GM20431 (cell line): Measurements from ENCODE around the gene PDZD2.
"Not testable (repeated sequence)": the region's sequence is repeated elsewhere in the genome, so short reads cannot be mapped to it uniquely, and the experiment has no call there.

ENCODE experiments used
- in situ Hi-C: fragments of 300-500 bp; cut with MseI, MboI; formaldehyde crosslinking; loops from one replicate; pipeline ENCODE4 v1.15.0; 2020; ENCODE audit warnings: low sequenced_read_pairs; ENCODE audit not compliant: unreplicated experiment

PDZD2 gene

GRCh38 chr5:31761877-31762276 lies 122.9 kb downstream of the PDZD2 start:
- in situ Hi-C loops: no loop called here

- in situ Hi-C loops: no loop called here
These were observed 124.5 kb downstream of the PDZD2 start for GRCh38 chr5:31763424-31763823.

GRCh38 chr5:31764687-31765086 lies 125.8 kb downstream of the PDZD2 start:
- in situ Hi-C loops: not testable (repeated sequence)

GRCh38 chr5:31767335-31768031 lies 128.6 kb downstream of the PDZD2 start:
- in situ Hi-C loops: no loop called here

GRCh38 chr5:31768046-31768445 lies 129.1 kb downstream of the PDZD2 start:
- in situ Hi-C loops: no loop called here

- in situ Hi-C loops: no loop called here
These were observed 129.9 kb downstream of the PDZD2 start for GRCh38 chr5:31768784-31769183.

GRCh38 chr5:31769530-31769929 lies 130.6 kb downstream of the PDZD2 start:
- in situ Hi-C loops: no loop called here

- in situ Hi-C loops: no loop called here
These were observed 131.3 kb downstream of the PDZD2 start for GRCh38 chr5:31770132-31770720.

- in situ Hi-C loops: no loop called here
These were observed 132.1 kb downstream of the PDZD2 start for GRCh38 chr5:31770998-31771397.

- in situ Hi-C loops: no loop called here
These were observed 132.6 kb downstream of the PDZD2 start for GRCh38 chr5:31771500-31771899.

- in situ Hi-C loops: not testable (repeated sequence)
These were observed 137.4 kb downstream of the PDZD2 start for GRCh38 chr5:31776294-31776693.

- in situ Hi-C loops: no loop called here
These were observed 138.2 kb downstream of the PDZD2 start for GRCh38 chr5:31776976-31777651.

GRCh38 chr5:31781772-31782171 lies 142.8 kb downstream of the PDZD2 start:
- in situ Hi-C loops: no loop called here

- in situ Hi-C loops: no loop called here
These were observed 144.2 kb downstream of the PDZD2 start for GRCh38 chr5:31783086-31783645.

- in situ Hi-C loops: no loop called here
These were observed 144.8 kb downstream of the PDZD2 start for GRCh38 chr5:31783731-31784130.

GRCh38 chr5:31786090-31786631 lies 147.2 kb downstream of the PDZD2 start:
- in situ Hi-C loops: no loop called here

GRCh38 chr5:31794009-31794408 lies 155.1 kb downstream of the PDZD2 start:
- in situ Hi-C loops: no loop called here

GRCh38 chr5:31798168-31798567 lies 159.2 kb downstream of the PDZD2 start:
- in situ Hi-C loops: no loop called here

GRCh38 chr5:31800351-31800750 lies 161.4 kb downstream of the PDZD2 start:
- in situ Hi-C loops: loop anchor here (25.0 kb wide), 1 partner anchor 213 kb away; no protein-coding TSS in a partner anchor

- in situ Hi-C loops: loop anchor here (25.0 kb wide), 1 partner anchor 219 kb away; no protein-coding TSS in a partner anchor
These were observed 167.0 kb downstream of the PDZD2 start for GRCh38 chr5:31805785-31806400.
